ENCODE data around the gene ZNF853. TPM values are rescaled to one million over a fixed set of nuclear protein-coding genes. Genes with fewer than 3 reads are reported as not detected.

ZNF853 gene
- total RNA-seq, 1 experiment from 2014 or later, result 1.4 TPM

DNA sequence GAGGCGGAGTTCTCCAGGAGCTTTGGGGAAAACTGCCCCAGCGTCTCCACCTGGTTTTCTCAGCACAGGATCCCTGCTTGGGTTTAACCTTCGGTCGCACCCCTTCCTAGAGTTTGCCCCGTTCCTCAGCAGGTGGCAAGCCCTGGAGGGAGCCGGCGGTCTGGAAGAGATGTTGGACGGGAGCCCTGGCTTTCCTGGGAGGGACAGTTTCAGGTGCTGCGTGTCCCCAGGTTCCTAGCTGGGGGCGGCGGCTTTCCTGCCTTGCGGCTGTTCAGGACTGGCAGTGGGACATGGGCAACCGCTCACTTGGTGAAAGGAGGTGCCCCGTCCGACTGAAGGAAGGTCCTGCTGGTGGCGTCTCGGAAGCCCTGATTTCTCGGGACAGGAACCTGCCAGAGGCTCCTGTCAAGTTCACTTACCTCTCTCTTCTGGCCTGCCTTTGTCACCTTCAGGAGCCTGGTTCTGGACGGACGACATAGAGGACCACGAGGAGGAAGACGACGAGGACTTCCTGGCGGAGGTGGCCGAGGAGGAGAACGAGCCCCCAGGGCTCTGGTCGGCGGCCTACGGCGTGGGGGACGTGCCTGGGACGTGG is 36.5 kb downstream of the ZNF853 start:
- no peak for TF ChIP-seq POLR2AphosphoS5 (IDR thresholded peaks at IDR 0.05; ENCODE audit: low read depth, low read length)
- TF ChIP-seq, protein P1, sequence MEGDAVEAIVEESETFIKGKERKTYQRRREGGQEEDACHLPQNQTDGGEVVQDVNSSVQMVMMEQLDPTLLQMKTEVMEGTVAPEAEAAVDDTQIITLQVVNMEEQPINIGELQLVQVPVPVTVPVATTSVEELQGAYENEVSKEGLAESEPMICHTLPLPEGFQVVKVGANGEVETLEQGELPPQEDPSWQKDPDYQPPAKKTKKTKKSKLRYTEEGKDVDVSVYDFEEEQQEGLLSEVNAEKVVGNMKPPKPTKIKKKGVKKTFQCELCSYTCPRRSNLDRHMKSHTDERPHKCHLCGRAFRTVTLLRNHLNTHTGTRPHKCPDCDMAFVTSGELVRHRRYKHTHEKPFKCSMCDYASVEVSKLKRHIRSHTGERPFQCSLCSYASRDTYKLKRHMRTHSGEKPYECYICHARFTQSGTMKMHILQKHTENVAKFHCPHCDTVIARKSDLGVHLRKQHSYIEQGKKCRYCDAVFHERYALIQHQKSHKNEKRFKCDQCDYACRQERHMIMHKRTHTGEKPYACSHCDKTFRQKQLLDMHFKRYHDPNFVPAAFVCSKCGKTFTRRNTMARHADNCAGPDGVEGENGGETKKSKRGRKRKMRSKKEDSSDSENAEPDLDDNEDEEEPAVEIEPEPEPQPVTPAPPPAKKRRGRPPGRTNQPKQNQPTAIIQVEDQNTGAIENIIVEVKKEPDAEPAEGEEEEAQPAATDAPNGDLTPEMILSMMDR (IDR thresholded peaks at IDR 0.05), result no peak
- no peak for TF ChIP-seq SIN3A (IDR thresholded peaks at IDR 0.05; ENCODE audit: borderline replicate concordance, insufficient read depth, low read depth, low read length)
- TF ChIP-seq, protein P2, sequence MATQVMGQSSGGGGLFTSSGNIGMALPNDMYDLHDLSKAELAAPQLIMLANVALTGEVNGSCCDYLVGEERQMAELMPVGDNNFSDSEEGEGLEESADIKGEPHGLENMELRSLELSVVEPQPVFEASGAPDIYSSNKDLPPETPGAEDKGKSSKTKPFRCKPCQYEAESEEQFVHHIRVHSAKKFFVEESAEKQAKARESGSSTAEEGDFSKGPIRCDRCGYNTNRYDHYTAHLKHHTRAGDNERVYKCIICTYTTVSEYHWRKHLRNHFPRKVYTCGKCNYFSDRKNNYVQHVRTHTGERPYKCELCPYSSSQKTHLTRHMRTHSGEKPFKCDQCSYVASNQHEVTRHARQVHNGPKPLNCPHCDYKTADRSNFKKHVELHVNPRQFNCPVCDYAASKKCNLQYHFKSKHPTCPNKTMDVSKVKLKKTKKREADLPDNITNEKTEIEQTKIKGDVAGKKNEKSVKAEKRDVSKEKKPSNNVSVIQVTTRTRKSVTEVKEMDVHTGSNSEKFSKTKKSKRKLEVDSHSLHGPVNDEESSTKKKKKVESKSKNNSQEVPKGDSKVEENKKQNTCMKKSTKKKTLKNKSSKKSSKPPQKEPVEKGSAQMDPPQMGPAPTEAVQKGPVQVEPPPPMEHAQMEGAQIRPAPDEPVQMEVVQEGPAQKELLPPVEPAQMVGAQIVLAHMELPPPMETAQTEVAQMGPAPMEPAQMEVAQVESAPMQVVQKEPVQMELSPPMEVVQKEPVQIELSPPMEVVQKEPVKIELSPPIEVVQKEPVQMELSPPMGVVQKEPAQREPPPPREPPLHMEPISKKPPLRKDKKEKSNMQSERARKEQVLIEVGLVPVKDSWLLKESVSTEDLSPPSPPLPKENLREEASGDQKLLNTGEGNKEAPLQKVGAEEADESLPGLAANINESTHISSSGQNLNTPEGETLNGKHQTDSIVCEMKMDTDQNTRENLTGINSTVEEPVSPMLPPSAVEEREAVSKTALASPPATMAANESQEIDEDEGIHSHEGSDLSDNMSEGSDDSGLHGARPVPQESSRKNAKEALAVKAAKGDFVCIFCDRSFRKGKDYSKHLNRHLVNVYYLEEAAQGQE (IDR thresholded peaks at IDR 0.05; ENCODE audit: insufficient read depth in 1 of 2, low read depth in 2 of 2, low read length in 1 of 2), result no peak
- no peak for TF ChIP-seq TCF7L2 (IDR thresholded peaks at IDR 0.05; ENCODE audit: low read depth, low read length)
- no peaks in the 10 kb centered on the region for H3K4me1 ChIP-seq (ENCODE audit: control insufficient read depth, insufficient read depth, low read length)
- BruUV-seq (replicated peaks), result no TSS peak
- H3K9me3 ChIP-seq (ENCODE audit: control insufficient read depth, insufficient read depth, low read depth, low read length), result no peaks in the 10 kb centered on the region; the same call in 1 of the 2 replicates
- in situ Hi-C loops (cut with HindIII; ENCODE audit: low pct_unique_long_range_greater_than_20kb, low sequenced_read_pairs) (no loop called here), intact Hi-C loops (cut with micrococcal nuclease; ENCODE audit: unreplicated experiment) (no loop called here)
- no peaks in the 10 kb centered on the region for H3K27me3 ChIP-seq (ENCODE audit: control insufficient read depth, insufficient read depth, low read length)
- no peak for DNase-seq (ENCODE audit: low read depth, low spot score)
- ATAC-seq, result no peak
- CTCF ChIA-PET, result no interaction called here
- H3K4me3 ChIP-seq (ENCODE audit: low read depth in 2 of 2, low read length in 2 of 2), result no peak overlapping the region
- no peaks in the 10 kb centered on the region; the same call in 1 of the 2 replicates for H3K36me3 ChIP-seq (ENCODE audit: control insufficient read depth, insufficient read depth, low read length)
- POLR2A ChIA-PET, result no interaction called here
- H3K27ac ChIP-seq (ENCODE audit: low read length), result no peak overlapping the region

DNA sequence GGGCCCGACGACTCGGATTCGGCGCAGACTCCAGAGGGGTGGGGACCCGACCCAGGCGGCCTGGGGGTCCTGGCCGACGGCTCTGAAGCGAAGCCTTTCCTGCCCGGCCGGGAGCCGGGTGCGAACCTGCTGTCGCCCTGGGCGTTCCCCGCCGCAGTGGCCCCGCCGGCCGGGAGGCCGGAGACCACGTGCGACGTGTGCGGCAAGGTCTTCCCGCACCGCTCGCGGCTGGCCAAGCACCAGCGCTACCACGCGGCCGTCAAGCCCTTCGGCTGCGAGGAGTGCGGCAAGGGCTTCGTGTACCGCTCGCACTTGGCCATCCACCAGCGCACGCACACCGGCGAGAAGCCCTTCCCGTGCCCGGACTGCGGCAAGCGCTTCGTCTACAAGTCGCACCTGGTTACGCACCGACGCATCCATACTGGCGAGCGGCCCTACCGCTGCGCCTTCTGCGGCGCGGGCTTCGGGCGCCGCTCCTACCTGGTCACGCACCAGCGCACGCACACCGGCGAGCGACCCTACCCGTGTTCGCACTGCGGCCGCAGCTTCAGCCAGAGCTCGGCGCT is 37.1 kb downstream of the ZNF853 start:
- Histone ChIP-seq H3K36me3 (ENCODE audit: control insufficient read depth, insufficient read depth, low read length) (no peaks in the 10 kb centered on the region; the same call in 1 of the 2 replicates), H3K4me3 (ENCODE audit: low read depth in 2 of 2, low read length in 2 of 2) (no peak overlapping the region), H3K9me3 (ENCODE audit: control insufficient read depth, insufficient read depth, low read depth, low read length) (no peaks in the 10 kb centered on the region; the same call in 1 of the 2 replicates), H3K27ac (ENCODE audit: low read length) (no peak overlapping the region), H3K27me3 (ENCODE audit: control insufficient read depth, insufficient read depth, low read length) (no peaks in the 10 kb centered on the region), H3K4me1 (ENCODE audit: control insufficient read depth, insufficient read depth, low read length) (no peaks in the 10 kb centered on the region)
- TF ChIP-seq, protein P1 (IDR thresholded peaks at IDR 0.05), result no peak
- TF ChIP-seq SIN3A (IDR thresholded peaks at IDR 0.05; ENCODE audit: borderline replicate concordance, insufficient read depth, low read depth, low read length), result no peak
- TF ChIP-seq POLR2AphosphoS5 (IDR thresholded peaks at IDR 0.05; ENCODE audit: low read depth, low read length), result no peak
- TF ChIP-seq TCF7L2 (IDR thresholded peaks at IDR 0.05; ENCODE audit: low read depth, low read length), result no peak
- TF ChIP-seq, protein P2 (IDR thresholded peaks at IDR 0.05; ENCODE audit: insufficient read depth in 1 of 2, low read depth in 2 of 2, low read length in 1 of 2), result no peak
- in situ Hi-C loops (cut with HindIII; ENCODE audit: low pct_unique_long_range_greater_than_20kb, low sequenced_read_pairs), result no loop called here
- ChIA-PET POLR2A (no interaction called here), CTCF (no interaction called here)
- no TSS peak for BruUV-seq (replicated peaks)
- DNase-seq (ENCODE audit: low read depth, low spot score), result no peak
- intact Hi-C loops (cut with micrococcal nuclease; ENCODE audit: unreplicated experiment), result no loop called here
- no peak for ATAC-seq
